ENCODE results near the gene INHA. TPM values are rescaled to one million over a fixed set of nuclear protein-coding genes. Genes with fewer than 3 reads are reported as not detected.

Gene INHA
- total RNA-seq, 1 donor from 2014 or later, result 0.41 TPM

GRCh38 chr2:219539926-219540678, 32.0 kb upstream of the INHA start:
- DNase-seq (ENCODE audit: low spot score in 2 of 2) (no peak), FAIRE-seq (no peak)

GRCh38 chr2:219540784-219541504, 31.2 kb upstream of the INHA start:
- DNase-seq (ENCODE audit: low spot score in 2 of 2) (no peak), FAIRE-seq (no peak)

- FAIRE-seq (no peak), DNase-seq (ENCODE audit: low spot score in 2 of 2) (peak; percentile 69 to 76)
Measured at GRCh38 chr2:219541611-219542180, 30.4 kb upstream of the INHA start.

- no peak for DNase-seq (ENCODE audit: low spot score in 2 of 2)
- no peak for FAIRE-seq
Measured at GRCh38 chr2:219542931-219543595, 29.0 kb upstream of the INHA start.

- FAIRE-seq (peak; percentile 96), DNase-seq (ENCODE audit: low spot score in 2 of 2) (peak; percentile 100)
Measured at GRCh38 chr2:219543596-219544358, 28.3 kb upstream of the INHA start, which contains the start of the genes CHPF and TMEM198. TSS of gene CHPF (minus strand) at chr2:219543809. CDS start at chr2:219543538, 271 bp downstream. TSS of gene TMEM198 (plus strand) at chr2:219544028. CDS start at chr2:219544728, 700 bp downstream.

GRCh38 chr2:219544567-219544966, 27.5 kb upstream of the INHA start:
- FAIRE-seq (no peak), DNase-seq (ENCODE audit: low spot score in 2 of 2) (no peak)

GRCh38 chr2:219545295-219545942, 26.7 kb upstream of the INHA start:
- no peak for DNase-seq (ENCODE audit: low spot score in 2 of 2)
- FAIRE-seq, result no peak

GRCh38 chr2:219545943-219546352, 26.2 kb upstream of the INHA start:
- FAIRE-seq (no peak), DNase-seq (ENCODE audit: low spot score in 2 of 2) (no peak)

- FAIRE-seq, result no peak
- no peak for DNase-seq (ENCODE audit: low spot score in 2 of 2)
Measured at GRCh38 chr2:219547621-219548020, 24.5 kb upstream of the INHA start.

- DNase-seq (ENCODE audit: low spot score in 2 of 2), result no peak
- FAIRE-seq, result no peak
Measured at GRCh38 chr2:219548990-219549389, 23.1 kb upstream of the INHA start.

GRCh38 chr2:219549619-219550018, 22.5 kb upstream of the INHA start:
- DNase-seq (ENCODE audit: low spot score in 2 of 2) (no peak), FAIRE-seq (no peak)

GRCh38 chr2:219551441-219552381, 20.4 kb upstream of the INHA start:
- FAIRE-seq (no peak), DNase-seq (ENCODE audit: low spot score in 2 of 2) (peak in 1 of 2 donors; percentile 58)

GRCh38 chr2:219552382-219553167, 19.5 kb upstream of the INHA start:
- FAIRE-seq, result no peak
- peak; percentile 91 to 95 for DNase-seq (ENCODE audit: low spot score in 2 of 2)

GRCh38 chr2:219553168-219553417, 19.0 kb upstream of the INHA start:
- FAIRE-seq, result no peak

GRCh38 chr2:219553463-219553963, 18.6 kb upstream of the INHA start:
- FAIRE-seq (no peak), DNase-seq (ENCODE audit: low spot score in 2 of 2) (no peak)

More at GRCh38 chr2:219553168-219553417, 19.0 kb upstream of the INHA start:
- no peak for DNase-seq (ENCODE audit: low spot score in 2 of 2)

- FAIRE-seq (no peak), DNase-seq (ENCODE audit: low spot score in 2 of 2) (no peak)
Measured at GRCh38 chr2:219554350-219554749, 17.8 kb upstream of the INHA start.

GRCh38 chr2:219555956-219556355, 16.2 kb upstream of the INHA start:
- FAIRE-seq, result no peak
- no peak for DNase-seq (ENCODE audit: low spot score in 2 of 2)

GRCh38 chr2:219556413-219556812, 15.7 kb upstream of the INHA start:
- FAIRE-seq (no peak), DNase-seq (ENCODE audit: low spot score in 2 of 2) (no peak)
